GM21737 (cell line): Measurements from ENCODE around the gene ST3GAL3.

Source experiments
- ATAC-seq: cut with Tn5 transposase; IDR thresholded peaks from one replicate; pipeline ENCODE4 v1.9.1; 2021; ENCODE audit warnings: mild to moderate bottlenecking, moderate library complexity; ENCODE audit not compliant: unreplicated experiment

Gene ST3GAL3

DNA sequence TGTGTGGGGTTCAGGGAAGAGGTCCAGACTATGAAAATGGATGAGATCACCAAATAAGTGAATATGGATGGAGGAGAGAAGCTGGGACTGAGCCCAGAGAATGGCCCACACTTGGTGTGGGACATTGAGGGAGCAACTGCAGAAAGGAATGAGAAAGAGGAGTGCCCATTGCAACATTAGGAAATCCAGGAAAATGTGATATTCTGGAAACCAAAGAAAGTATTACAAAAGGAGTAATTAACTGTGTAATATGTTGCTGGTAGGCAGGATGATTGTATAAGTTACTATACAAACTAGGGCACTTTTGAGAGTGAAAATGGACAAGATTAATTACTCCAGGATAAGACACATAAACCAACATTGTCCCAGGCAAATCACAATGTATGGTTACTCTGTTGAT, 166.5 kb downstream of the ST3GAL3 start:
- ATAC-seq = no peak

DNA sequence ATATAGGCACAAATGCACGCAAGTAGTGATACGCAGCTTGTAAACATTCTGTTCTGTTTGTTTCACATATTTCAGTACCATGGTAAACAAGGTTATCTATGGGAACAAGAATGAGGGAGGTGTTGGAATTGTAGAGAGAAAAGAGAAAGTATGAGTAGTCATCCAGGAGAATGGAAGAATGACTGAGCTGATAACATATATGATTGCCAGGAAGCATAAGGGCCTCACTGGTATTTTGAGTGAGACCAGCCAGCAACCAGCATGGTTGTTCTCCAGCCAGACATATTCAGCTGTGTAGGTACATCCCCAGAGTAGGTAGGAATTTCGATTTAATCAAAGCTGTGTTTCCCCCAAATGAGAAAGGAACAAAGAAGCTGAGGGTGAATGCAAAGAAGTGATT, 167.4 kb downstream of the ST3GAL3 start:
- ATAC-seq = no peak

DNA sequence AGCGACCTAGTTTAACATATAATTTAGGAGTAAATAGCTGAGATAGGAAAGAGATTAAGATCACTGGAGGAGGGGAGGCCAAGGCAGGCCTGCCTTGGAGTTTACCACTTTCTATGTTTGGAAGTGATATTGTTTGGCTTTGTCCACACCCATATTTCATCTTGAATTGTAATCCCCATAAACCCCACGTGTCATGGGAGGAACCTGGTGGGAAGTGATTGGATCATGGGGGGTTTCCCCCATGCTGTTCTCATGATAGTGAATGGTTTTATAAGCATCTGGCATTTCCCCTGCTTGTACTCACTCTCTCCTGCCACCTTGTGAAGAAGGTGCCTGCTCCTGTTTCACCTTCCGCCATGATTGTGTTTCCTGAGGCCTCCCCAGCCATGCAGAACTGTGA, 168.0 kb downstream of the ST3GAL3 start:
- ATAC-seq = no peak

DNA sequence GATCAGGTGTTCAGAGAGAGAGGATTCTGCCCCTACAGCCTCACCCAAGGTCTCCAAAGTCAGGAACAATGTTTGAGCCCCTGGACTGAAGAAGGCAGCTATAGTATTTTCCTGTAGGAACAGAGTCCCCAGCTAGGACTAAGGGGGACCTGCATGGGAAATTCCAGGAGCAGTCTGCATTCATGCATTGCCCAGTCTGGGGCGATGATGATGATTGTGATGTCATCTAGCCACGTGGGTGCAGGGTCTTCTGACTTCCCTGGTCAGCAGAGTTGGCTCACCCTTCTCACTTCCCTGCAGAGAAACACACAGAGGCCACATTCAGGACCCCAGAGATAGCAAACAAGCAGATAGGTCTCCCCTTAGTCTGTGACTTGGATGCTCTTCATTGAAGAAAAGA, 169.8 kb downstream of the ST3GAL3 start:
- ATAC-seq = no peak

DNA sequence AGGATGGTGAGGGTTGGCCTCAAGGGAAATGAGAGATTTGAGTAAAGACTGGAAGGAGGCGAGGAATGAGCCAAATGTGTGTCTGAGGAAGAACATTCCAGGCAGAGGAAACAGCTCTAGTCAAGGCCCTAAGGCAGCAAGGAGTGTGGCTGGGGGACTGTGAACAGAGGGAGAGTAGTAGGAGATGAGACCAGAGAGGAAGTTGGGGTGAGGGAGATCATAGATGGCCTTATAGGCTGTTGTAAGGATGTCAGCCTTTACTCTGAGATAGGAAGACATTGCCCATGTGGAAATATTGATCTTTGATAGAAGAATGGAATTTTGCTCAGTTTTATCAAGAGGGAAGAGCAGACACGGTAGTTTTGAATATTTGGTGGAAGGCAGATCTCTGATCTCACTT, 171.1 kb downstream of the ST3GAL3 start:
- no peak for ATAC-seq

DNA sequence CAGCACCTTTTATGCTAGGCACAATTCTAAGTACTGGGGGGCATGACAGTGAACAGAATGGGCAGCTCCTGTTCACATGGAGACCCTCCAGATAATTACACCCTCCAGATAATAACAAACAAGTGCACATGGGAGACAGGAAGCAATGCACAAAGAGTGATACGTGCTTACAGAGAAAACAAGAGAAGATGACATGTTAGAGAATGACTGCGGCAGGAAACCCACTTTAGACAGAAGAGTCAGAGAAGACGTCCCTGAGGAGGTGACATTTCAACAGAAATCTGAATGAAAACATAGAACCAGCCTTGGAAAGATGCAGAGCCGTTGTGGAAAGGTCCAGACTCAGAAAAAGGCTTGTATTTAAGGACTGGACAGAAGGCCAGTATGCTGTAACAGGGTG, 171.5 kb downstream of the ST3GAL3 start:
- ATAC-seq = no peak

DNA sequence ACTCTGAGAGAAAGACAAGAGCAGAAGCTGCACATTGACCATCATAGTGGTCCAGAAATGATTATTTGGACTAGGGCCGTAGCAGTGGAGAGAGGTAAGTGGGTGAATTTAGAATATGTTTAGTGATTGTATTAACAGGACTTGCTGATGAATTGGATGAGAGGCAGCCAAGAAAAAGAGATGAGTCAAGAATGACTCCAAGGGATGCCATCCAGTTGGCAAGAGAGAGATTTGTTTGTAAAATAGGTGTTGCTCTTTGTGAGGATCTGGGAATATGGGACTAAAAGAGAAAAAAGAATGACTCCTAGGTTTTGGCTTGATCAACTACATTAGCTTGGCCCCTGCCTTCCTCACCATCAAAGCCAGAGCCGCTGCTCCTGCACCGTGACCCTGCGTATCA, 172.1 kb downstream of the ST3GAL3 start:
- ATAC-seq = no peak

DNA sequence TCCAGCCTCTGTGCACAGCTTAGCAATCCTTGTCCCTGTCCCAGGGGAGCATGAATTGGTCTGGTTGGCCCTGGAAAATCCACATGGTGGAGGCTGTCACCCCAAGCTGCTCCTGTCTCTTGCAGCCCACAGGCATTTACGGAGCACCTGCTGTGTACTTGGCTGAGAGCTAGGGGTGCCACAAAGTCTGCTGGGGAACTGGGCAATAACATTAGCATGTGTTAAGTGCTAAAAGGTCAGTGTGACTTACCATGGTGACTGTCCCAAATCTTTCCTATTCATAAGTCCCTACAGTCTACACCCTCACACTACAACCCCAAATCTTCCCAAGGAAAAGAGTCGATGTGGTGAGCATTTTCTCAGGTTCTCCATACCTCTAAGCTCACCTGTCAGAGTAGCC, 172.7 kb downstream of the ST3GAL3 start:
- no peak for ATAC-seq

DNA sequence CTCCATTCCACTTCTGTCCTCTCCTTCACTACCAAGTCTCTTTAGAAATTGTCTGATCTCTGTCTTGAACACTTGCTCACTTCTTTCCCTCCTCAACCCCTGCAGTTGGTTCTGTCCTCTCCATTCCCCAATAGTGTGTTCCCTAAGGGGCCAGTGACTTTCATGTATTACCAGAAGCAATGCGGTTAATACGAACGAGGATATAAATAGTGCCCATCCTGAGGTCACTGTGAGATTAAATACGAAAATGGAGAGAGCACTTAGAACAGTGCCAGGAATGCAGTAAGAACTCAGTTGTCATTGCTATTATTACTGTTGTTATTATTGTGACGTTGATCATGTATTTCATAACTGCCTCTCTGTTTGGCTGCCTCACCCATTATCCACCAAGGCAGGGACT, 173.3 kb downstream of the ST3GAL3 start:
- no peak for ATAC-seq

DNA sequence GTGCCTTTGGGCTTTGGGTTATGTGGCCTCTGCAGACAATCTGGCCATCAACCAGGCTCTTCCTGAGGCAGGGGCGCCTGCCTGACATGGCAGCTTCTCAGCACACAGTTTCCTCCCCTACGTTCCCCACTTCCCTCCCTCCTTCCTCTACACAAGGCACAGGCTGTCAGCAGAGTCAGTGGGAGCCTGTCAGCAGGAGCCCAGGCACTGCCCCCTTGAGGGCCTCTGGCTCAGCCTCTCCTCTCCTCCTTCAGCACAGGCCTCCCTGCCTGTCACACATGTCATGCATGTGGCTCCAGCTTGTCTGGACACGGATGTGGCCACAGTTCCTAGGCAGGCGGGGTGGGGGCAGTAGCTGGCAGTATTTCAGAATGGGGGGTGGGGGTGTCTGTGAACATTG, 174.1 kb downstream of the ST3GAL3 start:
- no peak for ATAC-seq

DNA sequence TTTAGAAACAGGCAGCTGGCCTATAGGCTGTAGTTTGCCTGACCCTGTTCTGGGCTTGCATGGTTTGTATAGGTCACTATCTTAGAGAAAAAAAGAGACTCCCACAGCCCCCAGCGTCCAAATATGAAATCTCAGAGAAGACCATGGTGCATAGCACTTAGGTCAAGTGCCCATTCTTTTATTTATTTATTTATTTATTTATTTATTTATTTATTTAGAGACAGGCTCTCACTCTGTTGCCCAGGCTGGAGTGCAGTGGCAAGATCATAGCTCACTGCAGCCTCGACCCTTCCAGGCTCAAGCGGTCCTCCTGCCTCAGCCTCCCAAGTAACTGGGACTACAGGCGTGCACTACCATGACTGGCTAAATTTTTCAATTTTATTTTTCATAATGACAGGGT, 175.4 kb downstream of the ST3GAL3 start:
- ATAC-seq = no peak

DNA sequence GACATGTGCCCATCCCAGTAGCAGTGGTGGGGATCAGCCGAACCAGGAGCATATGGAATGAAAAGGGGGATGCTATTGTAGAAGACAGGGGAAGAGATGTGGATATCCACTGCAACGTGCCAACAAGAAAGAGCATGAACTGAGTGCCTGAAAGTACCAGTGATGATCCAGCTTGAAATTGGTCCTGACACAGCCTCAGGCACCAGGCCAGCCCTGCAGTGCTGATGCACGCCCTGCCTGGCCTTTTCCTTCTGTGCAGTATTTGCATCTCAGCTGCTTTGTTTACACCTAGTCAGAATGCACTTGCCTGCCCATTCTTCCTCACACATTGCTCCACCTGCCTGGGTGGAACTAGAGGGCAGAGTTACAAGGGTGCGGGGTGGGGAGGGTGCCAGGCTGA, 176.0 kb downstream of the ST3GAL3 start:
- ATAC-seq = no peak

DNA sequence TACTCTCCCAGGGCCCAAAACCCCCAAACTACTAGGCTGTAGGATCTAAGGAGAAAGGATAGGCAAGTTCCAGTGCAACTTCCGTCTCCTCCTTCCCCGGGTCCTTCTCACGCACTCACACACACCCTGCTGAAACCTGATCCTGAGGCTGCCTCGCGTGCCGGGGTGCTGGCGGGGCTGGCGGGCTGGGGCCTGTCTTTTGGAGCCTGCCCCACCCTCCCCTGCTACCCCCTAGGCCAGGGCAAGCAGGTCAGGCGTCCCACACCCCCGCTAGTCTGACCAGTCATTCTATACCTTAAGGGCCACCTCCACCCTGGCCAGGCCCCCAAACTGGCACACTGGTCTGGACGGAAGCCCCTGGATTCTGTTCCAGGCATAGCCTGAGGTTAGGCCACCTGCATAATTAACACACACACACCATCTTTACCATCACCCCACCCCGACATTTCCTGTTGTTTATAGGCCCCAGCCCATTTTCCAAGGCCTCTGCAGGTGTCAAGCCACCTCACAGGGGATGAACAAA, 178.0 kb downstream of the ST3GAL3 start:
- no peak for ATAC-seq

DNA sequence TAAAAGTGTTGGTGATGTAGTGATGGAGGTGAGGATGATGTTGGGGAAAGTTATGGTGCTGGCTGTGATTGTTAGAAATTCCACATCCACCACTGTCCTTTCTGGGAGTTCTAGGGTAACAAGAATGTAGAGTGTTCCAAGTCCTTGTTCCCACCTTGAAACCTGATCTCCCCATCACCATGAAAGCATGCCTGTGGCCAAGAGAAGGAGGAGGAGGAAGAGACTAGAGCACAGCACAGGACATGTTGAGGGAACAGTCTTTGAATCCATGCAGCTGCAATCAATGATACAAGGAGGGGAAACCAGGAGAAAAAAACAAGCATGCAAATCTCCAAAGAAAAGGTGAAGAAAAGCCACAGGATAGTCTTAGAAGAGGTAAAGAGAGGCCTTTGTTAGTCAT, 180.4 kb downstream of the ST3GAL3 start:
- no peak for ATAC-seq

DNA sequence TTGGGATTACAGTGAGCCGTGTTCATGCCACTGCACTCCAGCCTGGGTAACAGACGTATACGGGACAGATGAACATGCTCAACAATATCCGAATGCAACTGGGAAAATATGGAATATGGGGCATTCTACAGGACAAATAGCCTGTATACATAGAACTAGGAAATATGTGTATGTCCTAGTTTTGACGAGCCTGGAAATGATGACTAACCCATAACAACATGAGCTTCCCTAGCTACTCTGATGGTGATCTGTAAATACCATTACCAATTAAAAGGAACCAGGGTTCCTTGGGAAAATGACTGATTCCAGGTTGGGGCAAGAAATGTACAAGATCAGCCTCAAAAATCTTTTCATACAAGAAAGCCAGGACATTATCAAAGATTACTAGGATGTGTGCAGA, 183.5 kb downstream of the ST3GAL3 start:
- ATAC-seq = no peak

DNA sequence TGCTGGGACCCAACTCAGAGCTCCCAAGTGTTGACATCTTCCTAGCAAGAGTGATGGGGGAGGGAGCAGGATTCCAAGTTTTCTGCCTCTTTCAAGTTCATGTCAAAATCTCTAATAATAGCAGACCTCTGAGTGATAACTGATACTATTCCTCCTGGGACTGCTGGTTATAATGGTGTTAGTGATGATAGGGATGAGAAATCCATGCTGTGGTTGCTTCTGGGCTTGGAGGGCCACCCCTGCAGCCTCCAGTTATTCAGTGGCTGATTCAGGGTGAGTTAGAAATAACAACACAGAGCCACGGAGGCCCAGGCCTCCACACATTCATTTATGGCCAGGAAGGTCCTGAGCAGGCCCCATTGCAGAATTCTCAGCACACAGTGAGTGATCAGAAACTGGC, 185.7 kb downstream of the ST3GAL3 start:
- no peak for ATAC-seq

DNA sequence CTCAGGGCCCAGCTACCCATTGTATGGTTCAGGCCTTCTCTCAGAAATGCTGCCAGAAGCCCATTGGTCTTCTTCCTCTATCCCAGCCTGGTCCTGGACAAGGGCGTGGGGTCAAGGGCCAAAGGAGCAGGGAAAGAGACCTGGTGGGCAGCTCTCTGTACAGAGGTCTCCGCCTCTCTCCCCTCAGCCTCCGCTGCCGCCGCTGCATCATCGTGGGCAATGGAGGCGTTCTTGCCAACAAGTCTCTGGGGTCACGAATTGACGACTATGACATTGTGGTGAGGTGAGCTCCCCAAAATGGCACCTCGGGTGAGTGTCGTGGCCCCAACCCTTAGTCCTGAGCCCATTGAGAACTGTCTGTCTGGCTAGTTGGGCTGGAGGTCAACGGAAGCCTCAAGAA, 191.6 kb downstream of the ST3GAL3 start:
- ATAC-seq = no peak

DNA sequence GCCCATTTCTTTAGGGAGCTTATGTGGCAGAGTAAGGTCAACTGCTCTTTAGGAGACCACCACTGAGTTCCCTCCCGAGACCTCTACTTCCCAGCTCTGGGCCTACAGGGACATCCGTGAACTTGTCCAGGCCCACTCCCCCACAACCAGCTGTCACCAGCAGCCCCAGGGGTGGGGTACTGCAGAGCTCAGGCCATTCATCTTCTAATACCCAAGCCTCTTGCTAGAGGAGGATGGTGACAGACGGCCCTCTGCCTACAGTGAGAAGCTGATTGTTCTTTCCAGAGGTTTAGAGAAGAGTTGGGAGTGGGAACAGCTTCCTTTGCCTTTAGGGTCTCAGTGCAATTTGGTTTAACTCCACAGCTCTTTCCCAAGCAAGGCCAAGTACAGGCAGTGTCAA, 193.1 kb downstream of the ST3GAL3 start:
- ATAC-seq = no peak

DNA sequence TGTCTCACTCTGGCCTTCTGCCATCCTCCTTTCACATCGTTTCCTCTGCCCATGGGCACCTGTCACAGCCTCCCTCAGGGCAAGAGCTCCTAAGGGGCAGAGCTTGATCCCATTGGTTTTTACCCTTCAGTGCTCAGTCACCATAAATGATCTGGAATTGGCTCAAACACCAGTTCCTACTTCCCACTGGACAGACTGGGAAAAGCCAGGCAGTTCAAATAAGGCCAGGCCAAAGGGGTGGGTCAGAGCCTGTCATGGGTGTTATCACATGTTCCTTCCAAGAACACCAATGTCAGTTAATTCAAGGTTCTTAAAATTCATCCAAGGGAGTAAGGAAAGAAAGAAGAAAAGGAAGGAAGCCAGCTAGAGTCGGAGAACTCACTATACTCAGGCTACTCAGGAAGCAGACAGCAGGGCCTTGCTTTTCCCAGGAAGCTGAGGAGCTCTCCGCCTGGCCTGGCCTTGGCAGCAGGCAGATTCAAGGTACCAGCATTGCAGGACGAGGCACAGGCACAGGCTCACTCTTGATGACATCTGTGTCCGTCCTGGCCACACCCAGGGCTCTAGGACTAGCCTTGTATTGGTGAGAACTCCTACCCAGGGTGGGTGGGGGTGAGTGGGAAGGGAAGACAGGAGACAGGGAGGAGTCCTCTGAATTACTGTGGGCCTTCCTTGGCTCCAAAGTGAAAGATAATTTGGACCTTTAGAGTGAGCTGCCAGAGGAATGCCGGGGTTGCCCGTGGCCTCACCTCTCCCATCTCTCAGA, 194.0 kb downstream of the ST3GAL3 start:
- ATAC-seq = no peak

DNA sequence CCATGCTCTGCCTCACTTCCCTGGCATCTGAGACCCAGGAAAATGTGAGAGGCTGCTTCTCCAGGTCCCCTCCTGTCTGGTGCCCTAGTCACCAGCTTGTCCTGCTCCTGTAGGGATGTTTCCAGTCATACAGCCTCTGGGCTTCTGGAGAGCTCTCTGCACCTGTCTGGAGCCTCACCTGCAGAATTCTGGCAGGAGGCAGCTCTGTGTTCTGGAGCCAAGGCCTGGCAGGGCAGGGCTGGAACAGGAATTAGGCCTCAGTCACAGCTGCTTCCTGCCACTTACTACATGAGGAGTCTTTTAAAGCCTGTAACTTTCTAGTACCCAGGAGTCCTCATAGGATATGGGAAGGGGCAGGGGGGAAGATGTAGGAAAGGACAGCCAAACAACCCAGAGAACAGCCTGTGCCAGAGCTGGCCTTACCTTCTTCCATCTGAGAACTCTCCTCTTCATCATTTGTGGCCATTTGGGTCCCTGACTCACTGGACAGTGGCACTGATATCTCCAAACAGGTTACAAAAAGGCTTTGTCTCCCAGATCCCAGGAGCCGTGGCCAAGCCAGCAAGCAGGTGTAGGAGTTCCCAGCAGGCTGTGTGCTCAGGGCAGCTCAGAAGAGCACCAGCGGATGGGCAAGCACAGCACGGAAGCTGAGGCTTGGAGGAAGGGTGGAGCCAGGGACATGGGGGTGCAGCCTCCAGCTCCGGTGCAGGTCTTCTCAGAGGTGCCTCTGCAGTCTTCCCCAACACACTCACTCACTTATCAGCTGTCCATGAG, 194.9 kb downstream of the ST3GAL3 start:
- no peak for ATAC-seq

DNA sequence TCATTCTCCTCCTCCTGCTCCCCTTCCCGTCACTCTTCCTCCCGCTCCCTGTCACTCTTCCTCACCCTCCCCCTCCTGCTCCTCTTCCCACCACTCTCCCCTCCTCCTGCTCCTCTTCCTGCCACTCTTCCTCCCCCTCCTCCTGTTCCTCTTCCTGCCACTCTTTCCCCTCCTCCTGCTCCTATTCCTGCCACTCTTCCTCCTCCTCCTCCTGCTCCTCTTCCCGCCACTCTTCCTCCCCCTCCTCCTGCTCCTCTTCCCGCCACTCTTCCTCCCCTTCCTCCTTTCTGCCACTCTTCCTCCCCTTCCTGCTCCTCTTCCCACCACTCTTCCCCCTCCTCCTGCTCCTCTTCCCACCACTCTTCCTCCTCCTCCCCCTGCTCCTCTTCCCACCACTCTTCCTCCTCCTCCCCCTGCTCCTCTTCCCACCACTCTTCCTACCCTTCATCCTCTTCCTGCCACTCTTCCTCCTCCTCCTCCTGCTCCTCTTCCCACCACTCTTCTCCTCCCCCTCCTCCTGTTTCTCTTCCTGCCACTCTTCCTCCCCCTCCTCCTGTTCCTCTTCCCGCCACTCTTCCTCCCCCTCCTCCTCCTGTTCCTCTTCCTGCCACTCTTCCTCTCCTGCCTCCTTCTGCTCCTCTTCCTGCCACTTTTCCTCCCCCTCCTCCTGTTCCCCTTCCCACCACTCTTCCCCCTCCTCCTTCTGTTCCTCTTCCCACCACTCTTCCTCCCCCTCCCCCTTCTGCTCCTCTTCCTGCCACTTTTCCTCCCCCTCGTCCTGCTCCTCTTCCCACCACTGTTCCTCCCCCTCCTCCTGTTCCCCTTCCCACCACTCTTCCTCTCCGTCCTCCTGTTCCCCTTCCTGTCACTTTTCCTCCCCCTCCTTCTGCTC, 197.6 kb downstream of the ST3GAL3 start:
- no peak for ATAC-seq
